HG02678 (cell line): Measurements from ENCODE around the gene ZW10.
"Not testable (repeated sequence)": the region's sequence is repeated elsewhere in the genome, so short reads cannot be mapped to it uniquely, and the experiment has no call there.

Source experiments
- ATAC-seq: cut with Tn5 transposase; IDR thresholded peaks from one replicate; pipeline ENCODE4 v1.9.1; 2021; ENCODE audit warnings: mild to moderate bottlenecking, moderate library complexity; ENCODE audit not compliant: unreplicated experiment

Gene ZW10

GRCh38 chr11:113773416-113774173 is at the start of gene ZW10:
Gene ZW10, minus strand, starts transcription at chr11:113773692. Its CDS starts 26 bp downstream, at chr11:113773666.
- peak; percentile 99 for ATAC-seq

- ATAC-seq, result no peak
These were observed 44.9 kb upstream of the ZW10 start for GRCh38 chr11:113818426-113818825.

- ATAC-seq, result no peak
These were observed 44.1 kb upstream of the ZW10 start for GRCh38 chr11:113817626-113818025.

GRCh38 chr11:113817162-113817561 is 43.7 kb upstream of the ZW10 start:
- ATAC-seq, result no peak

- ATAC-seq, result no peak
These were observed 40.7 kb upstream of the ZW10 start for GRCh38 chr11:113814181-113814580.

- no peak for ATAC-seq
These were observed 35.4 kb upstream of the ZW10 start for GRCh38 chr11:113808931-113809330.

GRCh38 chr11:113806406-113806805 is 32.9 kb upstream of the ZW10 start:
- no peak for ATAC-seq

GRCh38 chr11:113805640-113806039 is 32.1 kb upstream of the ZW10 start:
- no peak for ATAC-seq

- no peak for ATAC-seq
These were observed 29.1 kb upstream of the ZW10 start for GRCh38 chr11:113802621-113803020.

GRCh38 chr11:113796663-113797259 is 23.3 kb upstream of the ZW10 start:
- ATAC-seq, result peak; percentile 77

GRCh38 chr11:113789675-113790320 is 16.3 kb upstream of the ZW10 start:
- ATAC-seq, result no peak

- not testable (repeated sequence) for ATAC-seq
These were observed 15.5 kb upstream of the ZW10 start for GRCh38 chr11:113789016-113789415.

GRCh38 chr11:113782134-113782533 is 8.6 kb upstream of the ZW10 start:
- ATAC-seq, result no peak

- no peak for ATAC-seq
These were observed 8.2 kb upstream of the ZW10 start for GRCh38 chr11:113781682-113782081.

- no peak for ATAC-seq
These were observed 6.0 kb upstream of the ZW10 start, which contains the start of gene CLDN25 for GRCh38 chr11:113779496-113779895. Gene CLDN25, plus strand, starts transcription at chr11:113779796. Its CDS starts 0 bp downstream, at chr11:113779796.

- no peak for ATAC-seq
These were observed 4.8 kb upstream of the ZW10 start for GRCh38 chr11:113778111-113778910.

GRCh38 chr11:113774174-113774503 is 647 bp upstream of the ZW10 start:
- ATAC-seq, result no peak

- no peak for ATAC-seq
These were observed 438 bp downstream of the ZW10 start for GRCh38 chr11:113773092-113773415.

- ATAC-seq, result no peak
These were observed 1.5 kb downstream of the ZW10 start for GRCh38 chr11:113771964-113772363.

GRCh38 chr11:113764527-113765219 is 8.8 kb downstream of the ZW10 start:
- ATAC-seq, result no peak

GRCh38 chr11:113763040-113763439 is 10.5 kb downstream of the ZW10 start:
- ATAC-seq, result not testable (repeated sequence)
